OCI-LY7 (cell line): ENCODE results near the gene MYH10.

ENCODE experiments used
- EZH2phosphoT487 ChIP-seq: fragments of 200-600 bp; sonication (generic); IDR thresholded peaks from 2 replicates; pipeline ENCODE4 v1.6.1; 2018; ENCODE audit warnings: low read depth, borderline replicate concordance, mild to moderate bottlenecking, mixed run types, antibody characterized with exemption, low read length, moderate library complexity, mixed read lengths
- TF ChIP-seq, protein P1 (sequence below): fragments of 200-600 bp; sonication (generic); conservative IDR thresholded peaks from 2 replicates; pipeline ENCODE4 v1.5.1; 2014; ENCODE audit warnings: mild to moderate bottlenecking, antibody characterized with exemption, low read length, moderate library complexity, mixed read lengths

DNA sequence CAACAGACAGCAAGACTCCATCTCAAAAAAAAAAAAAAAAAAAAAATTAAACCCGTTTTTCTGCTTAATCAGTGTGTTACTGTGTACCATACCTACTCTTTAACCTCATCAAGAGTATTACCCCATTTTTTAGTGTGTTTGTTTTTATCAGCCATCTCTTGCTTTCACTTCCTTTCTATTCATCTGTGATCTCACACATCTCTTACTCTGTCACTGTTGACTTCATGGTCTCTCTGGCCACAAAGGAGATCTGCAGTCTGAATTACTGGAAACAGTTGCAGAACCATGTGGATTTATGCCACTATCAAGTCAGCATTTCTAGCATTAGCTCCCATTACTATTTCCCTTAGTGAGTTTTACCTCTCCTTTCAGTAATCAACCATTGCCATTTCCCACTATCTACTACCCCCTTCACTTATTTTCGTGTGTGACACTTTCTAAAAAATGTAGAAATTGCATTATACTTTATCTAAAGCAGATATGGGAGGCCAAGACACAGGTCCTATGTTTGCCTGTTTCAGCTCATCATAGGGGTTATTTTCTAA lies 174.8 kb downstream of the MYH10 start:
- TF ChIP-seq, protein P1, sequence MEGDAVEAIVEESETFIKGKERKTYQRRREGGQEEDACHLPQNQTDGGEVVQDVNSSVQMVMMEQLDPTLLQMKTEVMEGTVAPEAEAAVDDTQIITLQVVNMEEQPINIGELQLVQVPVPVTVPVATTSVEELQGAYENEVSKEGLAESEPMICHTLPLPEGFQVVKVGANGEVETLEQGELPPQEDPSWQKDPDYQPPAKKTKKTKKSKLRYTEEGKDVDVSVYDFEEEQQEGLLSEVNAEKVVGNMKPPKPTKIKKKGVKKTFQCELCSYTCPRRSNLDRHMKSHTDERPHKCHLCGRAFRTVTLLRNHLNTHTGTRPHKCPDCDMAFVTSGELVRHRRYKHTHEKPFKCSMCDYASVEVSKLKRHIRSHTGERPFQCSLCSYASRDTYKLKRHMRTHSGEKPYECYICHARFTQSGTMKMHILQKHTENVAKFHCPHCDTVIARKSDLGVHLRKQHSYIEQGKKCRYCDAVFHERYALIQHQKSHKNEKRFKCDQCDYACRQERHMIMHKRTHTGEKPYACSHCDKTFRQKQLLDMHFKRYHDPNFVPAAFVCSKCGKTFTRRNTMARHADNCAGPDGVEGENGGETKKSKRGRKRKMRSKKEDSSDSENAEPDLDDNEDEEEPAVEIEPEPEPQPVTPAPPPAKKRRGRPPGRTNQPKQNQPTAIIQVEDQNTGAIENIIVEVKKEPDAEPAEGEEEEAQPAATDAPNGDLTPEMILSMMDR = no peak
- TF ChIP-seq EZH2phosphoT487 = no peak
